Gastrocnemius medialis (tissue), 4 donors: Measurements from ENCODE around the gene POLR2I.

Experiments
- CTCF ChIP-seq, 5 experiments: fragments of 450-650 bp in 3 of 5; fragments of 200-600 bp in 2 of 5; sonication (generic) in 2 of 5; IDR thresholded peaks in 4 of 5; conservative IDR thresholded peaks in 1 of 5; 1 replicate in 4 of 5; 2 replicates in 1 of 5; pipeline ENCODE4 v1.5.1; 2016 to 2019; ENCODE audit warnings: antibody characterized with exemption in 5 of 5, mild to moderate bottlenecking in 3 of 5, moderate library complexity in 3 of 5
- POLR2A ChIP-seq, 2 donors: fragments of 450-650 bp; IDR thresholded peaks; one replicate each; pipeline ENCODE4 v1.6.1; 2017; ENCODE audit warnings: antibody characterized with exemption in 2 of 2, mild to moderate bottlenecking in 2 of 2, moderate library complexity in 2 of 2

GRCh38 chr19:36099166-36099785 is 15.4 kb downstream of the POLR2I start:
- TF ChIP-seq CTCF (IDR thresholded peaks at IDR 0.05 in 4 of 5, conservative IDR thresholded peaks at IDR 0.05 in 1 of 5) (no peak), POLR2A (IDR thresholded peaks at IDR 0.05) (no peak)
